Mucosa of stomach (tissue), 1 donor: ENCODE measurements around the gene TAAR1.
"Not testable (repeated sequence)": the region's sequence is repeated elsewhere in the genome, so short reads cannot be mapped to it uniquely, and the experiment has no call there.

Source experiments
- H3K27me3 ChIP-seq: one replicate; pipeline ENCODE4 v1.7.0; 2013; ENCODE audit warnings: mild to moderate bottlenecking, low read length; ENCODE audit not compliant: control insufficient read depth, insufficient read depth
- H3K36me3 ChIP-seq: one replicate; pipeline ENCODE4 v1.7.0; 2013; ENCODE audit warnings: low read length; ENCODE audit not compliant: control insufficient read depth, insufficient read depth
- H3K4me1 ChIP-seq: one replicate; pipeline ENCODE4 v1.7.0; 2013; ENCODE audit warnings: mild to moderate bottlenecking, low read length; ENCODE audit not compliant: control insufficient read depth, insufficient read depth
- H3K4me3 ChIP-seq: one replicate; pipeline ENCODE4 v1.7.0; 2013; ENCODE audit warnings: low read length
- H3K9ac ChIP-seq: one replicate; pipeline ENCODE4 v1.7.0; 2013; ENCODE audit warnings: mild to moderate bottlenecking, low read length, moderate library complexity
- H3K9me3 ChIP-seq: one replicate; pipeline ENCODE4 v1.7.0; 2013; ENCODE audit warnings: mild to moderate bottlenecking, low read length, moderate library complexity; ENCODE audit not compliant: control insufficient read depth
- donor health status: Pancreatic carcinoma.

Gene TAAR1

DNA sequence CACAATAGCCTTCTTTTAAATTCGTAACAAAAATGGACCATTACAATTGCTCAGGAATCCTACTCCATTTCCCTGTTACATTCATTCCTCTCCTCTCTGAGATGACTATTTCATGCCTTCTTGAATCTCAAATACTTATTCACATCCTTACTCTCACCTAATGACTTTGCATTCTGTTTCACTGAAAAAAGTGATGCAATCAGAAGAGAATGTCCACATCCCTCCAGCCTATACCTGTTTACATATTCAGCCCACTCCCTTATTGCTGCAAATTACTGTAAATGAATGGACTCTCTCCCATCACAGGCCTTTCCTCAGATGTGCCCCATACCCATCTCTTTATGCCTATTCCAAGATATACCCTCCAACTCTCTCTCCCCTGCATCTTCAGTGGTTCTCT lies 8.6 kb downstream of the TAAR1 start:
- Histone ChIP-seq H3K9ac (no peak overlapping the region), H3K27me3 (peaks cover 69% of the 10 kb centered on the region), H3K4me3 (no peak overlapping the region), H3K9me3 (no peaks in the 10 kb centered on the region), H3K4me1 (no peaks in the 10 kb centered on the region), H3K36me3 (no peaks in the 10 kb centered on the region)

DNA sequence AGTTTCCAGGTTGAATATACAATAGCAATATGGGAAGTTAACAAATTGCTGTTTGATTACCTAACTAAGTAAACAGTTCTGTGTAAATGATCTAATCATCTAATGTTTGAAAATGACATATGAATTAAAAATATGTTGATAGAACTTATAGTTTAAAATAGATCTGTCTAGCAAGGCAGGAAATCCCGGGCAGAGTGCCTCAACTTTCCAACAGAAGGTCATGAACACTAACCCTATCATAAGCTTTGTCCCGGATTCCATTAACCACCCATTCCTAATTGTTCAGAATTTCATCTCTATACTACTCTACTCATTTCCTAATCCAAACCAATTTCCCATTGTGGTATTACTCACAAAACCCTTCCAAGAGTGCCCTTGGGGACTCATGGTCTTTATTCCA lies 10.2 kb downstream of the TAAR1 start:
- no peak overlapping the region for H3K9ac ChIP-seq

DNA sequence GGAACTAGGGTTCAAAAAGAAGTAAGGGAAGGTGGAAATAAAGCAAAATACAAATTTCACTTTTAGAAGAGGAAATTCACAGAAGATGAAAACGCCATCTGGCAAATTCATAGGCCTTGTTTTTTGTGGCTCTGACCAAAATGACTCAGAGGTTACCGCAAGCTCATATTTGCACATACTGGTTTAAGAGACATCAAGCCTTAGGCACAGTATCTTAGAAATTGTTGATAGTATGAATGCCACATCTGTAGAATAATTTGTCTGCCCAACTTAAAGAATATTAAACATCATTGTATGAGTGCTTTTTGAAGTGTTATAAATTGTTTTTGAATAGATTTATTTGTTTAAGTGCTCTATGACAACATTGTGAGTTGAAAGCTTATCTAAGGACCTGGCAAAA lies 10.6 kb downstream of the TAAR1 start:
- Histone ChIP-seq H3K27me3 (peaks cover 59% of the 10 kb centered on the region), H3K36me3 (no peaks in the 10 kb centered on the region), H3K4me1 (no peaks in the 10 kb centered on the region), H3K9me3 (no peaks in the 10 kb centered on the region), H3K9ac (no peak overlapping the region), H3K4me3 (no peak overlapping the region)

More for the DNA sequence above, 10.2 kb downstream of the TAAR1 start:
- Histone ChIP-seq H3K36me3 (no peaks in the 10 kb centered on the region), H3K9me3 (no peaks in the 10 kb centered on the region), H3K4me3 (no peak overlapping the region), H3K4me1 (no peaks in the 10 kb centered on the region), H3K27me3 (peaks cover 61% of the 10 kb centered on the region)

DNA sequence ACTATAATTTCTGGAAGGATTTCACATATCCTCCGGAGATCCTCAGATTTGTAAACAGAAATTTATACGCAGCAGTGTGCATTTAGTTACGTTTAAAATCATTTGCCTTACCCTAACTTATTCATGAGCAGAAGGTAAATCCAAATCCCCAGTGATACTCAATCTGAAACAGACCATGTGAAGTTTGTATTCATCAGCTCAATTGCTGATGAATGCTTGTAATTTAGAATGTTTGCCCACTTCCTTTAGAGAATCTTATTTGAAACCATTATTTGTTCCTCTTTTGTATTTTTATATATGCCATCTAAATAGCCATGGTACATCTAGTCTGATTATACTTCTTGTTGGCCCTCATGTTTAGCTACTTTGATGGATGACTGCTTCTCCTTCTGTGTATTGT lies 15.4 kb downstream of the TAAR1 start:
- H3K9ac ChIP-seq: no peak overlapping the region
- peaks cover 51% of the 10 kb centered on the region for H3K27me3 ChIP-seq
- H3K9me3 ChIP-seq: no peaks in the 10 kb centered on the region
- no peak overlapping the region for H3K4me3 ChIP-seq
- H3K36me3 ChIP-seq: no peaks in the 10 kb centered on the region
- no peaks in the 10 kb centered on the region for H3K4me1 ChIP-seq

DNA sequence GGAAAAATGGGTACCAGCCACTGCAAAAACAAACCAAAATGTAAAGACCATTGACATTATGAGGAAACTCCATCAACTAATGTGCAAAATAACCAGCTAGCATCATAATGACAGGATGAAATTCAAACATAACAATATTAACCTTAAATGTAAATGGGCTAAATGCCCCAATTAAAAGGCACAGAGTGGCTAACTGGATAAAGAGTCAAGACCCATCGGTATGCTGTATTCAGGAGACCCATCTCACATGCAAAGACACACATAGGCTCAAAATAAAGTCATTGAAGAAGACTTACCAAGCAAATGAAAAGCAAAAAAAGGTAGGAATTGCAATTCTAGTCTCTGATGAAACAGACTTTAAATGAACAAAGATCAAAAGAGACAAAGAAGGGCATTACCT lies 21.8 kb downstream of the TAAR1 start:
- not testable (repeated sequence) for H3K4me1 ChIP-seq, H3K36me3 ChIP-seq, H3K9me3 ChIP-seq, H3K4me3 ChIP-seq, H3K9ac ChIP-seq
- peaks cover 51% of the 10 kb centered on the region for H3K27me3 ChIP-seq

DNA sequence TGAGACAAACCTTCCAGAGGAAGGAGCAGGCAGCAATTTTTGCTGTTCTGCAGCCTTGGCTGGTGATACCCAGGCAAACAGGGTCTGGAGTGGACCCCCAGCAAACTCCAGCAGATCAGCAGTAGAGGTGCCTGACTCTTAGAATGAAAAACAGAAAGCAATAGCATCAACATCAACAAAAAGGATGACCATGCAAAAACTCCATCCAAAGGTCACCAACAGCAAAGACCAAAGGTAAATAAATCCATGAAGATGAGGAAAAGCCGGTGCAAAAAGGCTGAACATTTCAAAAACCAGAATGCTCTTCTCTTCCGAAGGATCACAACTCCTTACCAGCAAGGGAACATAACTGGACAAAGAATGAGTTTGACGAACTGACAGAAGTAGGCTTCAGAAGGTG lies 23.1 kb downstream of the TAAR1 start:
- H3K36me3 ChIP-seq, H3K4me1 ChIP-seq, H3K4me3 ChIP-seq, H3K9ac ChIP-seq, H3K9me3 ChIP-seq: not testable (repeated sequence)
- peaks cover 48% of the 10 kb centered on the region for H3K27me3 ChIP-seq

DNA sequence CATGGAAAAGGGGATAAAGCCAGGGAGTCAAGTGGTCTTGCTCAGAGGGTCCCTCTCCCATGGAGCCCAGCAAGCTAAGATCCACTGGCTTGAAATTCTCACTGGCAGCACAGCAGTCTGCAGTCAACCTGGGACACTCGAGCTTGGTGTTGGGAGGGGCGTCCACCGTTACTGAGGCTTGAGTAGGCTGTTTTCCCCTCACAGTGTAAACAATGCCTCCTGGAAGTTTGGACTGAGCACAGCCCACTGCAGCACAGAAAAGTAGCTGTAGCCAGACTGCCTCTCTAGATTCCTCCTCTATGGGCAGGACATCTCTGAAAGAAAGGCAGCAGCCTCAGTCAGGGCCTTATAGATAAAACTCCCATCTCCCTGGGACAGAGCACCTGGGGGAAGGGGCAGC lies 23.7 kb downstream of the TAAR1 start:
- H3K36me3 ChIP-seq, H3K4me3 ChIP-seq: not testable (repeated sequence)
- H3K27me3 ChIP-seq: peaks cover 46% of the 10 kb centered on the region

DNA sequence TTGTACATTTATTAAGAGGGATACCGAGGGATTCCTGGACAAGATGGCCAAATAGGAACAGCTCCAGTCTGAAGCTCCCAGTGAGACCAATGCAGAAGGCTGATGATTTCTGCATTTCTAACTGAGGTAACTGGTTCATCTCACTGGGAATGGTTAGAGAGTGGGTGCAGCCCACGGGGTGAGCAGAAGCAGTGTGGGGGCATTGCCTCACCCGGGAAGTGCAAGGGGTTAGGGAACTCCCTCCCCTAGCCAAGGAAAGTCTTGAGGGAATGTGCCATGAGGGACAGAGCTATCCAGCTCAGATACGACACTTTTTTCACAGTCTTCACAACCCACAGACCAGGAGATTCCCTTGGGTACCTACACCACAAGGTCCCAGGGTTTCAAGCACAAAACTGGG lies 24.2 kb downstream of the TAAR1 start:
- Histone ChIP-seq H3K4me1 (no peaks in the 10 kb centered on the region), H3K9ac (no peak overlapping the region), H3K27me3 (peaks cover 45% of the 10 kb centered on the region), H3K4me3 (no peak overlapping the region), H3K9me3 (no peaks in the 10 kb centered on the region), H3K36me3 (no peaks in the 10 kb centered on the region)

More for the DNA sequence above, 23.7 kb downstream of the TAAR1 start:
- H3K4me1 ChIP-seq, H3K9ac ChIP-seq, H3K9me3 ChIP-seq: not testable (repeated sequence)

DNA sequence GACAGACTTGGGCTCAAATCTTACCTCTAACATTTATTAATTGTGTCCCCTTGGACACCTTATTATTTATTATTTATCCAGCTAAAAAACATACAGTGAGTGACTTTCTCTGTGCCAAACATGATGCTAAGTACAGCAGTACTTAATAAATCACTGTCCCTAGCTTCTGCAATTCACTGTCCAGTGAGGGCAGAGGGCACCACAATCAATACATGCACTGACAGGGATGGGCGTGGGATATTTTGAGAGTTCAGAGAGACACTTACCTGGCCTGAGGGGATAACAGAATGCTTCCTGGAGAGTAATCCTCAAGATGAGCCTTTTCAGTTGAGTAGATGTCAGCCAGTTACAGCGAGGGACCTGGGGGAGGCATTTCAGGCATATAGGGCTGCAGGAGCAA lies 25.6 kb downstream of the TAAR1 start:
- Histone ChIP-seq H3K36me3 (no peaks in the 10 kb centered on the region), H3K9me3 (no peaks in the 10 kb centered on the region), H3K9ac (no peak overlapping the region), H3K27me3 (peaks cover 43% of the 10 kb centered on the region), H3K4me3 (no peak overlapping the region), H3K4me1 (no peaks in the 10 kb centered on the region)

DNA sequence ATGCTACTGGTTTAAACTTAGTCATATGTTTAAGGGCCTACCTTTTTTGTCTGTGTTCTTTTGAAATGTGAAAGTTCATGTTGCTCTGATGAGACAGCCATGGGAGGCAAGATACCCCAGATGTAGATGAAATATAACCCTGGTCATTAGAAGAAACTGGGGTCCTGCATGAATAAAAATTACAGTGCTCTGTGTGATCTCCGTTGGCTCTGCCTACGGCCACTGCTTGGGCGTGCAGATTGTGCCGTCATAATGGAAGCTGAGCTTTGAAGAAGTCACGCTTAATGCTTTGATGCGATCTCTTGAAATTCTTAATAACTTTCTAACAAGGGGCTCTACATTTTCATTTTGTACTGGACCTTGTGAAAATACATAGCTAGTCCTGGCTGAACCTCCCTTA lies 34.8 kb downstream of the TAAR1 start, which contains the start of gene TAAR2:
Gene TAAR2 (minus strand): TSS at position 101 of the 400 bp plus-strand sequence. CDS start 0 bp downstream, at position 101.
- no peaks in the 10 kb centered on the region for H3K36me3 ChIP-seq
- H3K9ac ChIP-seq: no peak within 1 kb of the TSS
- H3K9me3 ChIP-seq: no peaks in the 10 kb centered on the region
- H3K4me3 ChIP-seq: no peak within 1 kb of the TSS
- H3K4me1 ChIP-seq: no peaks in the 10 kb centered on the region
- H3K27me3 ChIP-seq: peaks cover 30% of the 10 kb centered on the region

DNA sequence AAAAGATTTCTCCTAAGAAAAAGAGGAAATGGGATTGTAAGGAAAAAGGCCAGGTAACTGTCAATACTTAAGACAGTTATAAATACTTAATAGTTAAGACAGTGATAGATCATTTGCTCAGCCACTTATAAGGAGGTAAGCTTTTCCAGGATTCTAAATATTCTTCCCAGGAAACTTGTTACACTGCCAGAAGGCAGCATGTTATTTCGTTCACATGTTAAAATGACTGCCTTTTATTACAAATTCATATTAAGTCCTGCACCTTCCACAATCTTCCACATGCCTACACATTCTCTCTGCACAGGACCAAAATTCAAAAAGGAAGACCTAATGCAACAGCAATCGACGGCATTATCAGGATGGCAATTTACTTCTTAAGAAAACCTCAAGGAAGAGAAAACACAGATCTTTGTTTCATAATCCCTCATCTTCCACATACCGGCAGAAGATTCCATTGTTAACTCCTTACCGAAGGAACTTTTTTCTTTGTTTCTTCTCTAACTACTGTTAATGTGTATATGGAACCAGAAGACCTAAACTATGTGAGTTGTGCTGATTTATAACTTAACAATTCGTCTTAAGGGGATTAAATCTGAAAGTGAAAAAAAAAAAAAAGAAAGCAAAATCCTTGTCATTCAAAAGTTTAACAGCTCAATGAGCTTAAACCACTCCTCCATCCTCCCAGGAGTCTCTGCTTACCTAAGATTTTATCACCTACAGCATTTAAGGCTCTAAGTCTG lies 35.7 kb downstream of the TAAR1 start:
- Histone ChIP-seq H3K36me3 (no peaks in the 10 kb centered on the region), H3K9ac (no peak overlapping the region), H3K9me3 (no peaks in the 10 kb centered on the region), H3K27me3 (peaks cover 30% of the 10 kb centered on the region), H3K4me1 (no peaks in the 10 kb centered on the region), H3K4me3 (no peak overlapping the region)

DNA sequence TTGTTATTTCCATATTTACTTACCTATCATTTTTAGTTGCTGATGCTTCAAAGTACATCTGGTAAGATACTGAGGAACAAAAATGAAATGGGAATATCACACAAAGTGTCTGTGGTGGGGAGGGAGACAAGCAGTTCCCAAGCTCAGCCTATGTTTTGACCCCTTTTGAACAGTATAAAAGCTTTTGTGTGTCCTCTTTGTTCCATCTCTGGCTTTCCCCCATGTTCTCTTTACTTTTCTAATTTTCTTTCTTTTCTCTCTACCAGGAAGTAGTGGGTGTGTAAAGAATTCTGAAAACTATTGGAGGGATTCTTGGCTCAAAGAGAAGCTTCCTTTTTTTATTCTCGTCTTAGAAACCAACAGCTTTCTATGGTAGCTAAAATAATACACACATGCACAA lies 42.3 kb downstream of the TAAR1 start:
- Histone ChIP-seq H3K36me3 (no peaks in the 10 kb centered on the region), H3K4me1 (peaks cover 5% of the 10 kb centered on the region), H3K4me3 (no peak overlapping the region), H3K27me3 (peaks cover 9% of the 10 kb centered on the region), H3K9me3 (no peaks in the 10 kb centered on the region), H3K9ac (no peak overlapping the region)

DNA sequence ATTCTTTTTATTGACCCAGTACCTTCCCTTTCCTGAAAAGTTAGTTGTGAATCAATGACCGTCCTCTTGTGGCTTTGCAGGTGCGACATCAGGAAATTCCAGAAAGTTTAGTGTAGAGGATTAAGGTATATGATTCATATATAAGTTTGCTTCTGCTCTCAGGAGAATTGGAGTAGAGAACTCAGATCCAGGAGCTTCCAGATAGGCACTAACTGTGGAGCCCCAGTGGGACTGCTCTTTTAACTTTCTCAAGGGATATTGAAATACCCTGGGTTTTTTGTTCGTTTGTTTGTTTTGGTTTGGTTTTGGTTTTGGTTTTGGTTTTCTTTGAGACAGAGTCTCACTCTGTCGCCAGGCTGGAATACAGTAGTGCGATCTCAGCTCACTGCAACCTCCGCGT lies 44.4 kb downstream of the TAAR1 start:
- Histone ChIP-seq H3K36me3 (no peaks in the 10 kb centered on the region), H3K9ac (no peak overlapping the region), H3K9me3 (no peaks in the 10 kb centered on the region), H3K27me3 (peaks cover 2% of the 10 kb centered on the region), H3K4me3 (no peak overlapping the region), H3K4me1 (peaks cover 5% of the 10 kb centered on the region)
